ENCODE results near the gene MRPL55. TPM values are rescaled to one million over a fixed set of nuclear protein-coding genes. Genes with fewer than 3 reads are reported as not detected.

The MRPL55 gene
- total and polyA plus RNA-seq, 2 of the 13 experiments (the other 11 are each of a cell fraction or from before 2014, with no cell fraction given), result 58.6 to 92.9 TPM

GRCh38 chr1:228154021-228154669 is 45.0 kb upstream of the MRPL55 start (continued):
- no peak for TF ChIP-seq REST (IDR thresholded peaks at IDR 0.05; ENCODE audit: borderline replicate concordance in 1 of 2, low read depth in 1 of 2, low read length in 2 of 2)

DNA sequence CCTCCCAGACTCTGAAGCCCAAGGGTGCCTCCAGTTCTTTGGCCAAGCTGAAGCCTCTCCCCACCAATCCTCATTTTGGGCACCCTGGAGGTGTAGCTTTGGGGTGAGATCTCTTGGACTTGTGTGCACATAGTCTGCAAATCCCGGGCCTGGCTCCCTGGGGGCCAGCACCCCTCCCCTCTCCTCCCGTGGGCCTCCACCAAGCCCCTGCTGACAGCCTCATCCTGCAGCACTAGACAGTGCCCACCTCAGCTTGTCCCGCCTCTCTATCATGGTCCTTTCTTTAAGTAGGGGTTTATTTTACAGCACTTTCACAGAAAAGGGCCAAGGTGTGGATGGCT is 43.8 kb upstream of the MRPL55 start:
- in situ Hi-C loops (cut with HindIII; ENCODE audit: extremely low pct_ligation_motif_present, low pct_unique_long_range_greater_than_20kb), result no loop called here
- intact Hi-C loops (cut with micrococcal nuclease; ENCODE audit: unreplicated experiment), result no loop called here
- DNase-seq (ENCODE audit: low spot score) (no peak), FAIRE-seq (no peak), ATAC-seq (no peak)
- H3K27ac ChIP-seq (ENCODE audit: extremely low read length, insufficient read depth, low read length), result no peak overlapping the region
- H4K20me1 ChIP-seq (ENCODE audit: insufficient read depth, low read length), result peaks cover 3% of the 10 kb centered on the region; the same call in 1 of the 2 replicates
- H3K4me3 ChIP-seq (replicated peaks in 1 of 3; ENCODE audit: insufficient read depth in 1 of 3, low read depth in 2 of 3, low read length in 3 of 3), result no peak overlapping the region
- H3K9ac ChIP-seq (ENCODE audit: insufficient read depth, low read depth, low read length), result no peak overlapping the region
- no peak overlapping the region for H3K4me2 ChIP-seq (ENCODE audit: low read depth, low read length)
- no peaks in the 10 kb centered on the region for H3K27me3 ChIP-seq (ENCODE audit: control insufficient read depth in 1 of 2, insufficient read depth in 2 of 2, low read length in 2 of 2)
- BruUV-seq (replicated peaks), result no TSS peak
- 100% methylated on average over 3 of the region's 3 CpGs for WGBS (ENCODE audit: low lambda C conversion rate)
- CTCF ChIA-PET (ENCODE audit: low intra/inter-chr PET ratio, low total read pairs), result no interaction called here
- POLR2A ChIA-PET, result interaction anchor here (2.8 to 7.9 kb wide), 2 partner anchors 7 to 13 kb away, joined by 16 to 72 read pairs; partner anchors contain the start of gene IBA57
- H3K79me2 ChIP-seq (ENCODE audit: insufficient read depth, low read length), result peaks cover 4% of the 10 kb centered on the region
- H3K4me1 ChIP-seq (ENCODE audit: insufficient read depth, low read length), result peaks cover 34% of the 10 kb centered on the region
- no peaks in the 10 kb centered on the region for H3K9me3 ChIP-seq (ENCODE audit: low read length)
- H3K36me3 ChIP-seq (replicated peaks in 1 of 2; ENCODE audit: control insufficient read depth in 1 of 2, insufficient read depth in 2 of 2, low read length in 2 of 2), result 0 out of 5 replicates have a peak, but pooled peaks cover 0 to under 1% of the 10 kb centered on the region in 2 experiments
- no peak overlapping the region for H2AFZ ChIP-seq (ENCODE audit: low read length)
- TF ChIP-seq ZNF431 (CRISPR knock-in tag; IDR thresholded peaks at IDR 0.05; ENCODE audit: borderline replicate concordance, low read depth) (no peak), CAMTA2 (CRISPR knock-in tag; IDR thresholded peaks at IDR 0.05; ENCODE audit: borderline replicate concordance) (no peak), ADNP (CRISPR knock-in tag; IDR thresholded peaks at IDR 0.05) (no peak), FOXK1 (CRISPR knock-in tag; IDR thresholded peaks at IDR 0.05; ENCODE audit: borderline replicate concordance, low read depth) (no peak), HHEX (CRISPR knock-in tag; IDR thresholded peaks at IDR 0.05) (no peak)
- TF ChIP-seq, protein P1, sequence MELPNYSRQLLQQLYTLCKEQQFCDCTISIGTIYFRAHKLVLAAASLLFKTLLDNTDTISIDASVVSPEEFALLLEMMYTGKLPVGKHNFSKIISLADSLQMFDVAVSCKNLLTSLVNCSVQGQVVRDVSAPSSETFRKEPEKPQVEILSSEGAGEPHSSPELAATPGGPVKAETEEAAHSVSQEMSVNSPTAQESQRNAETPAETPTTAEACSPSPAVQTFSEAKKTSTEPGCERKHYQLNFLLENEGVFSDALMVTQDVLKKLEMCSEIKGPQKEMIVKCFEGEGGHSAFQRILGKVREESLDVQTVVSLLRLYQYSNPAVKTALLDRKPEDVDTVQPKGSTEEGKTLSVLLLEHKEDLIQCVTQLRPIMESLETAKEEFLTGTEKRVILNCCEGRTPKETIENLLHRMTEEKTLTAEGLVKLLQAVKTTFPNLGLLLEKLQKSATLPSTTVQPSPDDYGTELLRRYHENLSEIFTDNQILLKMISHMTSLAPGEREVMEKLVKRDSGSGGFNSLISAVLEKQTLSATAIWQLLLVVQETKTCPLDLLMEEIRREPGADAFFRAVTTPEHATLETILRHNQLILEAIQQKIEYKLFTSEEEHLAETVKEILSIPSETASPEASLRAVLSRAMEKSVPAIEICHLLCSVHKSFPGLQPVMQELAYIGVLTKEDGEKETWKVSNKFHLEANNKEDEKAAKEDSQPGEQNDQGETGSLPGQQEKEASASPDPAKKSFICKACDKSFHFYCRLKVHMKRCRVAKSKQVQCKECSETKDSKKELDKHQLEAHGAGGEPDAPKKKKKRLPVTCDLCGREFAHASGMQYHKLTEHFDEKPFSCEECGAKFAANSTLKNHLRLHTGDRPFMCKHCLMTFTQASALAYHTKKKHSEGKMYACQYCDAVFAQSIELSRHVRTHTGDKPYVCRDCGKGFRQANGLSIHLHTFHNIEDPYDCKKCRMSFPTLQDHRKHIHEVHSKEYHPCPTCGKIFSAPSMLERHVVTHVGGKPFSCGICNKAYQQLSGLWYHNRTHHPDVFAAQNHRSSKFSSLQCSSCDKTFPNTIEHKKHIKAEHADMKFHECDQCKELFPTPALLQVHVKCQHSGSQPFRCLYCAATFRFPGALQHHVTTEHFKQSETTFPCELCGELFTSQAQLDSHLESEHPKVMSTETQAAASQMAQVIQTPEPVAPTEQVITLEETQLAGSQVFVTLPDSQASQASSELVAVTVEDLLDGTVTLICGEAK (IDR thresholded peaks at IDR 0.05), result no peak
- TF ChIP-seq, protein P1 (CRISPR knock-in tag; IDR thresholded peaks at IDR 0.05), result no peak

All from HepG2 (cell line).